Kidney epithelial cell (primary cell): ENCODE measurements around the gene DHRS12. TPM values are rescaled to one million over a fixed set of nuclear protein-coding genes. Genes with fewer than 3 reads are reported as not detected.
A peak's percentile ranks its signal among the peaks of the same experiment; 100 is the strongest.

Experiments
- DNase-seq: peaks from one replicate; pipeline ENCODE4 v3.0.0-alpha.2; 2010; ENCODE audit warnings: low read depth
- H3K27me3 ChIP-seq: 2 replicates; pipeline ENCODE4 v1.6.0; 2011; ENCODE audit warnings: low read length; ENCODE audit not compliant: control insufficient read depth, insufficient read depth
- H3K36me3 ChIP-seq: 2 replicates; pipeline ENCODE4 v1.5.1; 2011; ENCODE audit warnings: low read length; ENCODE audit not compliant: control insufficient read depth, insufficient read depth
- H3K4me3 ChIP-seq: 2 replicates; pipeline ENCODE4 v1.5.1; 2011; ENCODE audit warnings: low read depth, mild to moderate bottlenecking, control low read depth, low read length
- total RNA-seq: library from RNA; depleted of rRNA; stranded (reverse); fragments of >200 nt; gene quantifications from 2 replicates; pipeline ENCODE4 v1.2.3, GENCODE V29; 2015
- TF ChIP-seq, protein P1 (sequence below): IDR thresholded peaks from 2 replicates; pipeline ENCODE4 v1.5.1; 2011; ENCODE audit warnings: mild to moderate bottlenecking, moderate library complexity, low read length, control low read depth, inconsistent platforms; ENCODE audit not compliant: insufficient read depth, poor library complexity, severe bottlenecking

DHRS12 gene, protein sequence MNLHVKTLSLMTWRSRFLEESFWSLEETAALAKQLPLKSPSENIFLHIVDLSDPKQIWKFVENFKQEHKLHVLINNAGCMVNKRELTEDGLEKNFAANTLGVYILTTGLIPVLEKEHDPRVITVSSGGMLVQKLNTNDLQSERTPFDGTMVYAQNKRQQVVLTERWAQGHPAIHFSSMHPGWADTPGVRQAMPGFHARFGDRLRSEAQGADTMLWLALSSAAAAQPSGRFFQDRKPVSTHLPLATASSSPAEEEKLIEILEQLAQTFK
- total RNA-seq: 11.7 and 11.9 TPM in 2 replicates

DNA sequence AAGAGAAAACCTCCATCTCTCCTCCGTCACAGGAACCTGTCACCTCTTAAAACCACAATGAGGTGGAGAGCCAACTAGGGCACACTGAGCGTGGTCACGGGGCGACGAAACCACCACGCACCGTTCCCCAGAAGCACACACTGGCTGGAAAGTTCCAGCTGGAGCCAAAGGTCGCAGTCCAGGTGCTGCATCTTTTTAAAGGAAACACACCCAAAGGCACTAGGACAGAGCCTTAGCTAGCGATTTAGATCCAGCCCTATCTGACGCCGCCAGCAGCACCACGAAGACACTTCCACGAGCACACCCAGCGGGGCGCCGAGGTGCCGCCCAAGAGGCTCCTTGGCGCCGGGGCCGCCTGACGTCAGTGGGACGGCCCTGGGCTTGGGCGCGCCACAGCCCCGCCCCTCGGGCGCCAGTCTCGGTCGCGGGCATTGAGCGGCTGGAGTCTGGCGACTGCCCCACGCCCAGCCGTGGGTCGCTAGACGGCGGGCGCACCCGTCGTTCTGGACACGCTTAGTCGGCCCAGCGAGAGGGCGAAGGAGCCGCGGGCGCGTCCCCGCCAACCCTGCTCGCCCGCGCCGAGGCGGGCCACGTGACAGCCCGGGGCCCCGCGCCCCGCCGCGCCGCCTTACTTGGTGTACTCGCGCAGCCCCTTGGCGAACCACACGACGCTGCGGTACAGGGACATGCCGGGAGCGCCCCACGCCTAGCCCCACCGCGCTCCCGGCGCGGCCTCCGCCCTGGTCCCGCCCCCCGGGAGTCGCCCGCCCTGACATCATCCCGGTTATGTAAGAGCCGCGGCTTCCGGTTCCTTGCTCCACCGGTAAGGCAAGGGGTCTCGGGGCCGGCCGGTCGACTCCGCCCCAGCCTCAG lies at the start of gene DHRS12:
DHRS12 (minus strand) TSS at position 742 of the 873 bp plus-strand sequence. CDS start 4,504 bp downstream, outside the sequence.
- no peaks in the 10 kb centered on the region for H3K27me3 ChIP-seq
- TF ChIP-seq, protein P1, sequence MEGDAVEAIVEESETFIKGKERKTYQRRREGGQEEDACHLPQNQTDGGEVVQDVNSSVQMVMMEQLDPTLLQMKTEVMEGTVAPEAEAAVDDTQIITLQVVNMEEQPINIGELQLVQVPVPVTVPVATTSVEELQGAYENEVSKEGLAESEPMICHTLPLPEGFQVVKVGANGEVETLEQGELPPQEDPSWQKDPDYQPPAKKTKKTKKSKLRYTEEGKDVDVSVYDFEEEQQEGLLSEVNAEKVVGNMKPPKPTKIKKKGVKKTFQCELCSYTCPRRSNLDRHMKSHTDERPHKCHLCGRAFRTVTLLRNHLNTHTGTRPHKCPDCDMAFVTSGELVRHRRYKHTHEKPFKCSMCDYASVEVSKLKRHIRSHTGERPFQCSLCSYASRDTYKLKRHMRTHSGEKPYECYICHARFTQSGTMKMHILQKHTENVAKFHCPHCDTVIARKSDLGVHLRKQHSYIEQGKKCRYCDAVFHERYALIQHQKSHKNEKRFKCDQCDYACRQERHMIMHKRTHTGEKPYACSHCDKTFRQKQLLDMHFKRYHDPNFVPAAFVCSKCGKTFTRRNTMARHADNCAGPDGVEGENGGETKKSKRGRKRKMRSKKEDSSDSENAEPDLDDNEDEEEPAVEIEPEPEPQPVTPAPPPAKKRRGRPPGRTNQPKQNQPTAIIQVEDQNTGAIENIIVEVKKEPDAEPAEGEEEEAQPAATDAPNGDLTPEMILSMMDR: no peak
- peak within 1 kb of the TSS; percentile 51 for H3K4me3 ChIP-seq
- DNase-seq: no peak
- no peaks in the 10 kb centered on the region for H3K36me3 ChIP-seq

DNA sequence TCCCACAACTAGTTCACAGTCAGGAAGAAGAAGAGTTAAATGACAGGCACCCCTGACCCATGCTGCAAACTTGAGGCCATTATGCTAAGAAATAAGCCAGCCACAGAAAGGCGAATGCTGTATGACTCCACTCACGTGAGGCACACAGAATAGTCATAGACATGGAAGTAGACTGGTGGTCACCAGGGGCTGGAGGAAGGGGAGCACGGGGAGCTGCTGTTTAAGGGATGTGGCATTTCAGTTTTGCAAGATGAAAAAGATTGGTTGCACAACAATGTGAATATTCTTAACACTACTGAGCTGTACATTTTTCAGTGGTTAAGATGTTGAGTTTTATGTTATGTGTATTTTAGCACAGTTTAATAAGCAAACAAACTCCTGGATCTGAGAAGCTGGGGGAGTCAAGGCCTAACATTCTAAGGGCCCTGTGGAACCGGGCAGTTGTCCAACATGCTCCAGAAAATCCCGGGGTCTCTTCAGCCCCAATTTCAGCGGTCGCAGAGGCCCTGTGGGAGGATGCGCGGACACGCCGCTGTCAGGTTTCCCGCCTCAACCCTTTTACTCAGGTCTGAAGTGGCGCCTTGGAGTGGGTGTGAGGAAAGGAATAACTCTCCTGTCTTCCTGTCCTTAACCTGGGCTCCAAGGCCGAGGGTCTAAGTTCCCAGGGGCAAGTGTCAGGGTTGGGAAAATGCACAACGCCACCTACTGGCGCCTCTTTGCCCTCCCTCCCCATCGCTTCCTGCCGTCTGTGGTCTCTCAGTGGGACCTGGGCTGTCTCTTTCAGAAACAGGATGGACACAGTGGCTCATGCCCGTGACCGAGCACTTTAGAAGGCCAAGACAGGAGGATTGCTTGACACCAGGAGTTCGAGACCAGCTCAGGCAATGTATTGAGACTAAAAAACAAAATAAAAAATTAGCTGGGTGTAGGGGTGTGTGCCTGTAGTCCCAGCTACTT lies 45.5 kb upstream of the DHRS12 start:
- Histone ChIP-seq H3K36me3 (no peaks in the 10 kb centered on the region), H3K4me3 (no peak overlapping the region), H3K27me3 (no peaks in the 10 kb centered on the region)
- TF ChIP-seq, protein P1: peak; percentile 55
- no peak for DNase-seq

DNA sequence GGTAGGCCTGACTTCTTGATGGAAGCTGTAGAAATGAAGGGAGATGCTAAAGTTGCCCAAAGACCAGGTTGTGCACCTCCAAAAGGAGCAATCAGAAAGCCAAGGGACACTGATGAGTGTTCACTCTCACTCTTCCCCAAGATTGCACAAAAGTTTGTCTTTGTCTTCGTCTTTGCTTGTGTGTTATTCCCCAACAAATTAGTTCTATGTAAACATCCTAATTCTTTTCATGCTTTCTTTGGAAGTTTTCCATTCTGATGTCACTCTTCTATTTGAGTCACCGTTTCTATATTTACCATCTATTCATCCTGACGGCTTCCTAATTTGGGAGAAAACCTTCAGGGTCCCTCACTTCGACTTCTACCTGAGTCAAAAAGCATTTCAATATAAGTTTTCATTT lies 44.7 kb upstream of the DHRS12 start:
- H3K4me3 ChIP-seq: no peak overlapping the region
- peak; percentile 12 for DNase-seq
- TF ChIP-seq, protein P1: no peak
- H3K27me3 ChIP-seq: no peaks in the 10 kb centered on the region
- H3K36me3 ChIP-seq: no peaks in the 10 kb centered on the region

DNA sequence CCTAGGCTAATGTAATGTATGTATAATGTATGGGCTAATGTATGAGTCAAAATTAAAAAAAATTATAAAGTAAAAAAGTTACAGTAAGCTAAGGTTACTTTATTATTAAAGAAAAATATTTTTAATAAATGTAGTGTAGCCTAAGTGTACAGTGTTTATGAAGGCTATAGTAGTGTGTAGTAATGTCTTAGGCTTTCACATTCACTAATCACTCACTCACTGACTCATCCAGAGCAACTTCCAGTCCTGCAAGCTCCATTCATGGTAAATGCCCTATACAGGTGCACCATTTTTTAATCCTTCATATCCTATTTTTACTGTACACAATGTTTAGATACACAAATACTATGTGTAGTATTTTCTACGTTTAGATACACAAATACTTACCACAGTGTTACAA lies 42.8 kb upstream of the DHRS12 start:
- Histone ChIP-seq H3K4me3 (no peak overlapping the region), H3K36me3 (no peaks in the 10 kb centered on the region), H3K27me3 (no peaks in the 10 kb centered on the region)
- no peak for DNase-seq
- TF ChIP-seq, protein P1: no peak

DNA sequence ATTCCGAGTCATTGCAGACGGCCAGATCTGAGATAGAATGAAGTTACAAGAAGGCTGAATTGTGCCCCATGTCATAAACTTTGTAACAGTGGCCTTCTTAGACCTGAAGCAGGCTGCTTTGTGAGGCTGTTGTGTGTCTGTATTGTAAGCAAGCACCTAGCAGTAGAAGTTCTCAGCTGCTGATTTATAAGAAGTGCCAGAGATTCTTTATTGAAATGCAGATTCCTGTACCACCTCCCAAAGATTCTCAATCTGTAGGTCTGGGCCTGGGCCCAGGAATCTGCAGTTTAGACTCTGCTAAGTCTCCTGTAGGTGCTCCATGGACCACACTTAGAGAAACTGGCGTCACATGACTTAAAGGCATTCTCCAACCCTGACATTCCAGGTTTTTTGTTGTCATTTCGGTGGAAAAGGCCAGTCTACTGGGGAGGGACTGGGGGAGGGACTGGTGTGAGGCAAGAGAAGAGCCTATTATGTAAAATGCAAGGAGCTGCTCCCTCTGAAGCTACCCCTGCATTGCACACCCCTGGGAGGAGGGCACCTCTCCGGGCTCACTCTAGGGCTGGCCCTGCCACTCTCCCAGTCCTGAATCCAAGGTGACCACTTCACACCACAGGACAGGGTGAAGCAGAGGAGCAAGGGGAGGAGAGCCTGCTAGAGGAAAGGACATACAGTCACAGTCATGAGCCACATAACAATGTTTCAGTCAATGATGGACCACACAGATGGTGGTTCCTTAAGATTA lies 41.8 kb upstream of the DHRS12 start:
- Histone ChIP-seq H3K36me3 (no peaks in the 10 kb centered on the region), H3K4me3 (no peak overlapping the region), H3K27me3 (no peaks in the 10 kb centered on the region)
- TF ChIP-seq, protein P1: no peak
- no peak for DNase-seq
